Fibroblast of skin of left quadriceps (primary cell): ENCODE data around the gene RELN.

Source experiments
- DNase-seq, 2 experiments: peaks; one replicate each; pipeline ENCODE4 v3.0.0-alpha.2; 2013; ENCODE audit warnings: low read depth in 2 of 2

Gene RELN

GRCh38 chr7:103686064-103686463 lies 303.4 kb downstream of the RELN start:
- DNase-seq: no peak

- no peak for DNase-seq
Observed at GRCh38 chr7:103685646-103686045, 303.8 kb downstream of the RELN start.

- DNase-seq: no peak
Observed at GRCh38 chr7:103683348-103683747, 306.1 kb downstream of the RELN start.

- DNase-seq: no peak
Observed at GRCh38 chr7:103680161-103681144, 309.0 kb downstream of the RELN start.

GRCh38 chr7:103679151-103680132 lies 310.0 kb downstream of the RELN start:
- DNase-seq: no peak

GRCh38 chr7:103668279-103668941 lies 321.0 kb downstream of the RELN start:
- no peak for DNase-seq

- DNase-seq: no peak
Observed at GRCh38 chr7:103666326-103666725, 323.1 kb downstream of the RELN start.

- DNase-seq: no peak
Observed at GRCh38 chr7:103664577-103664976, 324.9 kb downstream of the RELN start.

GRCh38 chr7:103660455-103661371 lies 328.7 kb downstream of the RELN start:
- no peak for DNase-seq

- DNase-seq: no peak
Observed at GRCh38 chr7:103658055-103659005, 331.1 kb downstream of the RELN start.

- no peak for DNase-seq
Observed at GRCh38 chr7:103657474-103657894, 332.0 kb downstream of the RELN start.

GRCh38 chr7:103656221-103656620 lies 333.2 kb downstream of the RELN start:
- DNase-seq: no peak

- no peak for DNase-seq
Observed at GRCh38 chr7:103651593-103652377, 337.7 kb downstream of the RELN start.

- DNase-seq: no peak
Observed at GRCh38 chr7:103649052-103649451, 340.4 kb downstream of the RELN start.

- DNase-seq: no peak
Observed at GRCh38 chr7:103648135-103648534, 341.3 kb downstream of the RELN start.

GRCh38 chr7:103644319-103644718 lies 345.1 kb downstream of the RELN start:
- no peak for DNase-seq

- peak in 1 of 2 experiments; percentile 27 for DNase-seq
Observed at GRCh38 chr7:103640031-103640779, 349.3 kb downstream of the RELN start.

- DNase-seq: no peak
Observed at GRCh38 chr7:103637726-103638125, 351.7 kb downstream of the RELN start.
